HepG2 (cell line): ENCODE results near the gene TRPM5. TPM values are rescaled to one million over a fixed set of nuclear protein-coding genes. Genes with fewer than 3 reads are reported as not detected.

Experiments used
- AGO2 ChIP-seq: fragments of 200-400 bp; formaldehyde crosslinking; optimal IDR thresholded peaks from 2 replicates; pipeline ENCODE3; 2017; ENCODE audit warnings: mild to moderate bottlenecking, low read depth, low read length, moderate library complexity
- CBX2 ChIP-seq, 2 experiments: fragments of 200-600 bp in 1 of 2; sonication (generic); formaldehyde crosslinking in 1 of 2; IDR thresholded peaks; 2 replicates each; pipeline versions ENCODE4 v1.7.0 to v1.8.1; 2018 to 2022; ENCODE audit warnings: low read depth in 2 of 2, low read length in 1 of 2, mild to moderate bottlenecking in 1 of 2, missing genetic modification reagents in 1 of 2
- ETV6 ChIP-seq: sonication (generic); formaldehyde crosslinking; conservative IDR thresholded peaks from 2 replicates; pipeline ENCODE4 v1.4.0; 2020; ENCODE audit warnings: missing genetic modification reagents
- MEF2D ChIP-seq: sonication (generic); formaldehyde crosslinking; IDR thresholded peaks from 2 replicates; pipeline ENCODE4 v1.5.1; 2020; ENCODE audit warnings: mild to moderate bottlenecking, missing genetic modification reagents
- MXD4 ChIP-seq: IDR thresholded peaks from 2 replicates; pipeline ENCODE4 v1.6.1; 2016; ENCODE audit warnings: mild to moderate bottlenecking, missing biosample characterization, missing genetic modification reagents
- SOX13 ChIP-seq, 3 experiments: fragments of 450-650 bp in 1 of 3; sonication (generic) in 1 of 3; formaldehyde crosslinking in 1 of 3; IDR thresholded peaks in 2 of 3; conservative IDR thresholded peaks in 1 of 3; 2 replicates each; pipeline versions ENCODE4 v1.5.0 to v1.6.1; 2016 to 2020; ENCODE audit warnings: antibody characterized with exemption in 1 of 3, mild to moderate bottlenecking in 1 of 3, missing compliant biosample characterization in 1 of 3, missing genetic modification reagents in 1 of 3, moderate library complexity in 1 of 3
- SRSF9 ChIP-seq: fragments of 200-400 bp; formaldehyde crosslinking; IDR thresholded peaks from 2 replicates; pipeline ENCODE4 v1.6.1; 2018; ENCODE audit warnings: borderline replicate concordance, mild to moderate bottlenecking, low read depth, low read length; ENCODE audit not compliant: insufficient read depth, poor library complexity, severe bottlenecking
- ZBTB38 ChIP-seq: sonication (generic); formaldehyde crosslinking; IDR thresholded peaks from 2 replicates; pipeline ENCODE4 v1.5.1; 2020; ENCODE audit warnings: mild to moderate bottlenecking, missing genetic modification reagents
- ZNF180 ChIP-seq: sonication (generic); formaldehyde crosslinking; IDR thresholded peaks from 2 replicates; pipeline ENCODE4 v1.4.0; 2020; ENCODE audit warnings: low read depth, missing genetic modification reagents, borderline replicate concordance
- ZNF256 ChIP-seq: sonication (generic); formaldehyde crosslinking; conservative IDR thresholded peaks from 2 replicates; pipeline ENCODE4 v1.4.0; 2020; ENCODE audit warnings: missing genetic modification reagents
- ZNF660 ChIP-seq: sonication (generic); formaldehyde crosslinking; IDR thresholded peaks from 2 replicates; pipeline ENCODE4 v1.5.1; 2020; ENCODE audit warnings: mild to moderate bottlenecking, low read depth, missing genetic modification reagents, borderline replicate concordance
- ZNF781 ChIP-seq: sonication (generic); formaldehyde crosslinking; IDR thresholded peaks from 2 replicates; pipeline ENCODE4 v1.5.1; 2020; ENCODE audit warnings: borderline replicate concordance, mild to moderate bottlenecking, missing genetic modification reagents; ENCODE audit errors: not compliant biosample characterization
- polyA plus RNA-seq, 8 experiments: library from polyadenylated mRNA; depleted of rRNA in 3 of 8; stranded (reverse) in 7 of 8; unstranded in 1 of 8; fragments of >200 nt; fragmentation: Illumina TruSeq in 4 of 8; extraction: Trizol in 4 of 8; gene quantifications; 2 replicates each; pipeline versions ENCODE4 v1.2.1 to v1.2.3, GENCODE V29; 2011 to 2016; ENCODE audit warnings: low read depth in 4 of 8, missing spikeins in 1 of 8, mixed read lengths in 1 of 8; ENCODE audit not compliant: insufficient read depth in 1 of 8
- total RNA-seq, 5 experiments: library from RNA; depleted of rRNA; stranded (reverse); fragments of >200 nt; fragmentation: Illumina TruSeq; extraction: Trizol; gene quantifications; 2 replicates each; pipeline ENCODE4 v1.2.3, GENCODE V29; 2016; ENCODE audit warnings: low read depth in 1 of 5
- TF ChIP-seq, protein P1 (sequence below): sonication (generic); formaldehyde crosslinking; IDR thresholded peaks from 2 replicates; pipeline ENCODE4 v1.4.0; 2020; ENCODE audit warnings: missing genetic modification reagents
- TF ChIP-seq, protein P2 (sequence below): IDR thresholded peaks from 2 replicates; pipeline ENCODE4 v1.6.1; 2016; ENCODE audit warnings: low read depth, borderline replicate concordance
- TF ChIP-seq, protein P3 (sequence below): sonication (generic); formaldehyde crosslinking; IDR thresholded peaks from 2 replicates; pipeline ENCODE4 v1.5.0; 2020; ENCODE audit warnings: missing genetic modification reagents
- TF ChIP-seq, protein P4 (sequence below): sonication (generic); formaldehyde crosslinking; IDR thresholded peaks from 2 replicates; pipeline ENCODE4 v1.5.0; 2020; ENCODE audit warnings: missing genetic modification reagents
- TF ChIP-seq, protein P5 (sequence below): IDR thresholded peaks from 2 replicates; pipeline ENCODE4 v1.6.1; 2012; ENCODE audit warnings: low read depth, low read length, improper control_type of control experiment
- TF ChIP-seq, protein P6 (sequence below): sonication (generic); formaldehyde crosslinking; IDR thresholded peaks from 2 replicates; pipeline ENCODE4 v1.8.0; 2022; ENCODE audit warnings: missing genetic modification reagents, mild to moderate bottlenecking, borderline replicate concordance

Gene TRPM5
- total and polyA plus RNA-seq, 2 of the 13 experiments (the other 11 are each of a cell fraction or from before 2014, with no cell fraction given) = 0.12 TPM; not detected in 1

DNA sequence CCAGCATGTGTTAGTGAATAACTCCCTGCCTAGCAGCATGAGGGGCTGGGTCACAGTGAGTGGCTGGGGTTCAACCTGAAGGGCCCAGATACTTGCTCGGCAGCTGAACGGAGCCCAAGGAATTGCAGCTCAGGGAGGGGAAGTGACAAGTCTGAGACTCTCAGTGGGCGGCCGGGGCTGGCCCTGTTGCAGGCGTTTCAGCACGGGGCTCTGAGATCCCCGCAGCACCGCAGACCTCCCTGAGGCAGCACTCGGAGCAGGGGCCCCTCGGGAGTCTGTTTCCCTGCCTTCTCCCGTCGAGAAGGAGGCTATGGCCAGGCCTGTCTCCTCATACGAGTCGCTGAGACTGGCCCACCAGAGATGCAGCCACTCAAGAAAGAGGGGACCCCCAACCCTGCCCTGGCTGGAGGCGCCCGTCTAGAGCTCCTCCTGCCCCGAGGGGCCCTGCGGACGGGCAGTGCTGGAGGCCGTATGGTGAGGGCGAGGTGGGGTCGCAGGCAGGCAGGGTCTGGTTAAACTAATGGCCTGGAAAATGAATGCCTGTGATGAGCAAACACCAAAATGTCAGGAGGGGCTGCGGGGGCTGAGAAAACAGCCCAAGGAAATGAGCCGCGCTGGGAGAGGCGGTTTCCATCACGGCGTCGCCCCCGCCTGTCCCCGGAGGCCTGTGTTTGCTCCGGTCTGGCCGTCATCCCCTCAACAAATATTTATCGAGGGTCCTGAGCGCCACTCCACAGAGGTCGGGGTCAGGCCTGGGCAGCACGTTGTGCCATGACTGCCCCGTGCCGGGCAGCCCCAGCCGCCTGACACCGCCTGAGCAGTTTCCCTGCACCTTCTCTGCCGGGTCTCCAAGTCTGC is 34.5 kb downstream of the TRPM5 start (continued):
- peak; percentile 38; the same call in 1 of the 2 replicates for TF ChIP-seq ZBTB38 (CRISPR knock-in tag)
- no peak for TF ChIP-seq ZNF180 (CRISPR knock-in tag)
- TF ChIP-seq, protein P1, sequence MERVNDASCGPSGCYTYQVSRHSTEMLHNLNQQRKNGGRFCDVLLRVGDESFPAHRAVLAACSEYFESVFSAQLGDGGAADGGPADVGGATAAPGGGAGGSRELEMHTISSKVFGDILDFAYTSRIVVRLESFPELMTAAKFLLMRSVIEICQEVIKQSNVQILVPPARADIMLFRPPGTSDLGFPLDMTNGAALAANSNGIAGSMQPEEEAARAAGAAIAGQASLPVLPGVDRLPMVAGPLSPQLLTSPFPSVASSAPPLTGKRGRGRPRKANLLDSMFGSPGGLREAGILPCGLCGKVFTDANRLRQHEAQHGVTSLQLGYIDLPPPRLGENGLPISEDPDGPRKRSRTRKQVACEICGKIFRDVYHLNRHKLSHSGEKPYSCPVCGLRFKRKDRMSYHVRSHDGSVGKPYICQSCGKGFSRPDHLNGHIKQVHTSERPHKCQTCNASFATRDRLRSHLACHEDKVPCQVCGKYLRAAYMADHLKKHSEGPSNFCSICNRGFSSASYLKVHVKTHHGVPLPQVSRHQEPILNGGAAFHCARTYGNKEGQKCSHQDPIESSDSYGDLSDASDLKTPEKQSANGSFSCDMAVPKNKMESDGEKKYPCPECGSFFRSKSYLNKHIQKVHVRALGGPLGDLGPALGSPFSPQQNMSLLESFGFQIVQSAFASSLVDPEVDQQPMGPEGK = peak; percentile 91
- TF ChIP-seq, protein P2, sequence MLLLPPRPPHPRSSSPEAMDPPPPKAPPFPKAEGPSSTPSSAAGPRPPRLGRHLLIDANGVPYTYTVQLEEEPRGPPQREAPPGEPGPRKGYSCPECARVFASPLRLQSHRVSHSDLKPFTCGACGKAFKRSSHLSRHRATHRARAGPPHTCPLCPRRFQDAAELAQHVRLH = peak; percentile 49; the same call in 1 of the 2 replicates
- TF ChIP-seq CBX2 (IDR thresholded peaks at IDR 0.05; ENCODE audit: low read depth, low read length) = no peak
- TF ChIP-seq CBX2 (CRISPR knock-in tag; IDR thresholded peaks at IDR 0.05; ENCODE audit: low read depth) = no peak
- TF ChIP-seq, protein P3, sequence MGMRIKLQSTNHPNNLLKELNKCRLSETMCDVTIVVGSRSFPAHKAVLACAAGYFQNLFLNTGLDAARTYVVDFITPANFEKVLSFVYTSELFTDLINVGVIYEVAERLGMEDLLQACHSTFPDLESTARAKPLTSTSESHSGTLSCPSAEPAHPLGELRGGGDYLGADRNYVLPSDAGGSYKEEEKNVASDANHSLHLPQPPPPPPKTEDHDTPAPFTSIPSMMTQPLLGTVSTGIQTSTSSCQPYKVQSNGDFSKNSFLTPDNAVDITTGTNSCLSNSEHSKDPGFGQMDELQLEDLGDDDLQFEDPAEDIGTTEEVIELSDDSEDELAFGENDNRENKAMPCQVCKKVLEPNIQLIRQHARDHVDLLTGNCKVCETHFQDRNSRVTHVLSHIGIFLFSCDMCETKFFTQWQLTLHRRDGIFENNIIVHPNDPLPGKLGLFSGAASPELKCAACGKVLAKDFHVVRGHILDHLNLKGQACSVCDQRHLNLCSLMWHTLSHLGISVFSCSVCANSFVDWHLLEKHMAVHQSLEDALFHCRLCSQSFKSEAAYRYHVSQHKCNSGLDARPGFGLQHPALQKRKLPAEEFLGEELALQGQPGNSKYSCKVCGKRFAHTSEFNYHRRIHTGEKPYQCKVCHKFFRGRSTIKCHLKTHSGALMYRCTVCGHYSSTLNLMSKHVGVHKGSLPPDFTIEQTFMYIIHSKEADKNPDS (CRISPR knock-in tag) = no peak
- no peak for TF ChIP-seq ETV6
- TF ChIP-seq ZNF256 (CRISPR knock-in tag) = no peak
- TF ChIP-seq, protein P4, sequence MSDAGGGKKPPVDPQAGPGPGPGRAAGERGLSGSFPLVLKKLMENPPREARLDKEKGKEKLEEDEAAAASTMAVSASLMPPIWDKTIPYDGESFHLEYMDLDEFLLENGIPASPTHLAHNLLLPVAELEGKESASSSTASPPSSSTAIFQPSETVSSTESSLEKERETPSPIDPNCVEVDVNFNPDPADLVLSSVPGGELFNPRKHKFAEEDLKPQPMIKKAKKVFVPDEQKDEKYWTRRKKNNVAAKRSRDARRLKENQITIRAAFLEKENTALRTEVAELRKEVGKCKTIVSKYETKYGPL (CRISPR knock-in tag) = no peak
- peak; percentile 78 for TF ChIP-seq MEF2D (CRISPR knock-in tag)
- no peak for TF ChIP-seq SOX13 (IDR thresholded peaks at IDR 0.05)
- peak in 1 of 2 experiments; percentile 64; a peak in 2 of 4 replicates for TF ChIP-seq SOX13 (CRISPR knock-in tag; conservative IDR thresholded peaks at IDR 0.05 in 1 of 2, IDR thresholded peaks at IDR 0.05 in 1 of 2)
- TF ChIP-seq ZNF781 = peak; percentile 37
- TF ChIP-seq AGO2 = no peak
- TF ChIP-seq, protein P5, sequence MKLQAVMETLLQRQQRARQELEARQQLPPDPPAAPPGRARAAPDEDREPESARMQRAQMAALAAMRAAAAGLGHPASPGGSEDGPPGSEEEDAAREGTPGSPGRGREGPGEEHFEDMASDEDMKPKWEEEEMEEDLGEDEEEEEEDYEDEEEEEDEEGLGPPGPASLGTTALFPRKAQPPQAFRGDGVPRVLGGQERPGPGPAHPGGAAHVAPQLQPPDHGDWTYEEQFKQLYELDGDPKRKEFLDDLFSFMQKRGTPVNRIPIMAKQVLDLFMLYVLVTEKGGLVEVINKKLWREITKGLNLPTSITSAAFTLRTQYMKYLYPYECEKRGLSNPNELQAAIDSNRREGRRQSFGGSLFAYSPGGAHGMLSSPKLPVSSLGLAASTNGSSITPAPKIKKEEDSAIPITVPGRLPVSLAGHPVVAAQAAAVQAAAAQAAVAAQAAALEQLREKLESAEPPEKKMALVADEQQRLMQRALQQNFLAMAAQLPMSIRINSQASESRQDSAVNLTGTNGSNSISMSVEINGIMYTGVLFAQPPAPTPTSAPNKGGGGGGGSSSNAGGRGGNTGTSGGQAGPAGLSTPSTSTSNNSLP = no peak
- TF ChIP-seq, protein P6, sequence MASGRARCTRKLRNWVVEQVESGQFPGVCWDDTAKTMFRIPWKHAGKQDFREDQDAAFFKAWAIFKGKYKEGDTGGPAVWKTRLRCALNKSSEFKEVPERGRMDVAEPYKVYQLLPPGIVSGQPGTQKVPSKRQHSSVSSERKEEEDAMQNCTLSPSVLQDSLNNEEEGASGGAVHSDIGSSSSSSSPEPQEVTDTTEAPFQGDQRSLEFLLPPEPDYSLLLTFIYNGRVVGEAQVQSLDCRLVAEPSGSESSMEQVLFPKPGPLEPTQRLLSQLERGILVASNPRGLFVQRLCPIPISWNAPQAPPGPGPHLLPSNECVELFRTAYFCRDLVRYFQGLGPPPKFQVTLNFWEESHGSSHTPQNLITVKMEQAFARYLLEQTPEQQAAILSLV (CRISPR knock-in tag) = no peak; the same call in 1 of the 2 replicates
- no peak for TF ChIP-seq MXD4 (CRISPR knock-in tag)
- TF ChIP-seq ZNF660 (CRISPR knock-in tag) = no peak
- no peak for TF ChIP-seq SRSF9
